ENCODE measurements around the gene MYBPC3.

- no peak for TF ChIP-seq POLR2A (IDR thresholded peaks at IDR 0.05)
- TF ChIP-seq CTCF (IDR thresholded peaks at IDR 0.05) = no peak
Measured at GRCh38 chr11:47399860-47400767, 47.6 kb upstream of the MYBPC3 start.
